HG03066 (cell line): ENCODE data around the gene PCDH15.

Experiments used
- ATAC-seq: cut with Tn5 transposase; IDR thresholded peaks from one replicate; pipeline ENCODE4 v1.9.1; 2021; ENCODE audit warnings: low read depth; ENCODE audit not compliant: unreplicated experiment

The PCDH15 gene

DNA sequence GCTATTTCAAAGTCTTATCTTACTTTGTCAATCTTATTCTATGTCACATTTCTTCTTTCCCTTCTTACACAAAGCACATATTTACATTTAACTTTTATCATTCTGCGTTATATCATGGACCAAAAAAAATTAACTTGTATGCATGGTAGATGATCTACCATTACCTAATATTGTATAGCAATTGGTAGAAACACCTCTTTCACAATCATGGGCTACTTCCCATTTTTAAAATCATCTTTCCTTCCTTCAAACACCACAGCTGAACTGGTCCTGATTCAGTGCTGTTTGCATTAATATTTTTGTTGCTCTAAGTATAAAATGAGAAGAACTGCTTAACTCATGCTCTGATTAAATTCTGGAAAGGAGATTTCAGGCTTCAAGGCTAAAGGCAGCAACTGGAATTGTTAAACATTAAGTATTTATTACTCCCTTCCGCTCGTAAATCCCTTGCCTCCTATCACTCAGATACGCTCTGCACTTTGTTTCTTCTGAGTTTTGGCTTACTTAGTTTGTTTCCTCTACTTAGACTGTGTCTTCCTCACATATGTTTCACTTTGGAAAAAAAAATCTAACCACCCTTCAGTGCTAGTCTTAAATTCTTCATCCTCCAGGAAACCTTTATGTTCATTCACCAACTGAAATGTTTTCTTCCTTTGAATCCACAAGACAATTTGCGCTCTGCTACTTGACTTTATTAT lies 901.4 kb downstream of the PCDH15 start:
- no peak for ATAC-seq

DNA sequence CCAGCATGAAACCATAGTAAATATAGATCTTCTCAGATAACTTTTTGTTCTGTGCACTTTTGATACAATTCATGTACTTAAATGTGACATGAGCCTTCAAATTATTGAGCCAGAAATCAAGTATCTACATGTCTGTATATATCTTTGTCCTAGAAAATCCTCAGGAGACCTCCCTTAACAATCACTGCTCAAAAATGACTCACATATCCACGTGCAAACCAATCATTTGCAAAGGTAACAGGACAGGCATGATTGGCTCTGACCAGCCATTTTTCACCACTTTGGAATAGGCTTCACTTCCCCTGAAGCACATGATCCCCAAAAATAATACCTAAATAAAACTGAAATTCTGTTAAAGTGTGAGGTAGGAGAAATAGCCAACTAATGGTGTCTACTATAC lies 902.5 kb downstream of the PCDH15 start:
- no peak for ATAC-seq

DNA sequence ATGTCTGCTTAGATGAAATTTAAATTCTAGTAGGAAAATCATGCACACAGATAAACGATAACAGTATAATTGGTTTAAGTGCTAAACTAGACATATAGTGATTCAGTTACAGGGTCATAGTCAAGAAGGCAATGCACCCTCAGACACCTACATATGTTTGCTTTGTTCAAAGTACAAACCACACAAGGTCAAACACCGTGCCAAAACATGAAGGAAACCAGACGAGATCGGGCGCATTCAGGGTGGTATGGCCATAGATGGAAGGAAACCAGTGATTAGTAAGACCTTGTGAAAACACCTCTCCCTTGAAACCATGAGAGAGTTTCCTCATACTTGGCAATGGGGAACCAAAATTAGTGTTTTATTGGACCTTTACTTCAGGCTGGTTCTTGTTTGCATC lies 906.9 kb downstream of the PCDH15 start:
- ATAC-seq: no peak

DNA sequence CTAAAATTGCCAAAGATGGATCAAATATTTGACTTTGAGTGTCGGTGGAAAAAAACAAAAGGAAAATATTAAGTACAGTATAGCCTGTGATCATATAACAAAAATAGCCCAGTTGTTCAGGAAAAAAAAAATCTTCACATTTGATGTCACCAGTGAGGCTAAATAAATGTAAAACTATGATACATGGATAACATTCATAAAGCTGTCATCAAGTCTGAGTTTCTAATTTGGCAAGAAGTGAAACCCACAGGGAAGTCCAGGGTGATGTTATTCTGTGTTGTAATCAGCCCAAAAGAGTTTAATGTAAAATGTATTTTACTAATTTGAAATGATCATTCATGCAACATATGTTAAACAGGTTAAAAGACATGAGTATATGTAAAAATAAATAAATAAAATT lies 908.0 kb downstream of the PCDH15 start:
- no peak for ATAC-seq

DNA sequence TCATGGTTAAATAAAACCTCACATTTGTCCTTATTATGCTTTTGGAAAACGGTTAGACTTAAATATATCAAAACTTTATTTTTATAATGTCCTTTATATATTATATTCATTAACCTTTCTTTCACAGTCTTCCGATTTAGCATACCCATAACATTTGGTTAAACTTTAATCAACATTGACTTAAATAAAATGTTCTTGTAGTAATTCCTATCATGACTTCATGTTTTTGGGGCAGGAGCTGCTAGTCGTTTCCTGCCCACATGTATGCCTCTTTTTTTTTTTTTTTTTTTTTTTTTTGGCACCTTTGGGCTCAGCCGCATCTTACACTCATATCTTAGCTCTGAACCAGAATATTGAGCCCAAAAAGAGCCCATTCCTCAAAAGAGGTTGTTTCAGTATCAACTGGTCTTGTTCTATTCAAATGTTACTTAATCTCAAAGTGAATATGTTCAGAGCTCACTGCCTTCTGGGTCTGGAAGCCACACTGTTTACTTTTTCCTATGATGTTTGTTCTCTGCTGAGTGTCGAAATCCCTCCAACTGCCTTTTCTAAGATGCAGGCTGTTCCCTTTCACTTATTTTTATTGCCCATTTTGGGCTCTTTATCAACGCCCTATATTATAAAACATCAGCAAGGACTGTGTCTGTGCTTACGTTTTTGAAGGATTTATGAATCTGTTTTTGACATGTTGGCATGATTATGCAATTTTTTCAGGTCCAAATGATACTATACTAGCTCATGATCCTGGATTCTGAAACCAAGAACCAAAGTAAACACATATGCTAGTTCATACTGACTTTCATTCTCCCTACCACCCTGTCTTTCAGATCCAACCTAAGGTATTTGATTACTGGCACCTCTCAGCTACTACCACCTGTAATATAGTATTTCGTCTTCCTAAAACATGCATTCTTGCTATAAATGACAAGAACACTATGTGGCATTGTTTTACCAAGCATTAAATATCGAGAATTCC lies 914.4 kb downstream of the PCDH15 start:
- no peak for ATAC-seq

DNA sequence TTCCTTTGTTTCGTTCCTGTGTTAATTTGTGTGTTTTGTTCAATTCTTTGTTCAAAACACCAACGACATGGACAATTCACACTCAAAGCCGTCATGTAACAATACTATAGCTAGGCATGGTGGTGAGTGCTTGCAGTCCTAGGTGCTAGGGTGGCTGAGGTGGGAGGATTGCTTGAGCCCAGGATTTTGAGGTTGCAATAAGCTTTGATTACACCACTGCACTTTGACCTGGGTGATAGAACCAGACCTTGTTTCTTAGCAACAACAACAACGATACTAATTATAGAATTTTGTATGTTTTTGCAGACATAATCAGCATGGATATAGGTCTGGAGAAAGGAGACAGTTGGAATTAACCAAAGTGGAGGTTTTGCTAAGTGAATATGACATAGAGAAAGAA lies 936.2 kb downstream of the PCDH15 start:
- no peak for ATAC-seq

DNA sequence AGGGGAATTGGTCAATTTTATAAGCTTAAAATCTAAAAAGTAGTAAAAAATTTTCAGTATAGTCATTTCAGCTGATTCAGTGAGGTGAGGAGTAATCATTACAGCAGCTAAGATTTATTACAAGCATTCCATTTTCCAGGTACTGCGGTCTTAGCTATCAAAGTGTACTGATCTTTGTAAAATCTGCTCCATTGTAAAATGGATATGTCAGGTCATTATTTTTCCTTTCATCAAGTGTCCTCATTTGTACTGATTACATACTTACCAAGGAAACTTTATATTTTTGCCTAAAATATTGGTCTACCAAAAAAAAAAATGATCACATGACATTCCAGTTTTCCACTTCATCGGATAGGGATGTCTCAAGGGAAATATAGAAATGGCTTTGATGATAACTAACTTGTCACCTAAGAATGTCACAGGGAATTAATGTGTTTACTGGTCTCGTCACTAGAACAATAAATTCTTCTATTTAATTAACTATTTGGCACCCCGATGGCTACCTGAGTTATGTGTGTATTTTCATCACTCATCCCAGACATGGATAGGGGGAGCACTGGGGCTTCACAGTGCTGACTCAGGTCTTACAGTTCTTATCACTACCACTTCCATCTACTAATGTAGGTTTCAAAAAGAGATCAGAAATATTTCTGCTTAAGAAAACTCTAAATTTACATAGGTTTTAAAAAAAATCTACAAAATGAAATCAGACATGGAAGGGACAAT lies 948.4 kb downstream of the PCDH15 start:
- ATAC-seq: no peak

DNA sequence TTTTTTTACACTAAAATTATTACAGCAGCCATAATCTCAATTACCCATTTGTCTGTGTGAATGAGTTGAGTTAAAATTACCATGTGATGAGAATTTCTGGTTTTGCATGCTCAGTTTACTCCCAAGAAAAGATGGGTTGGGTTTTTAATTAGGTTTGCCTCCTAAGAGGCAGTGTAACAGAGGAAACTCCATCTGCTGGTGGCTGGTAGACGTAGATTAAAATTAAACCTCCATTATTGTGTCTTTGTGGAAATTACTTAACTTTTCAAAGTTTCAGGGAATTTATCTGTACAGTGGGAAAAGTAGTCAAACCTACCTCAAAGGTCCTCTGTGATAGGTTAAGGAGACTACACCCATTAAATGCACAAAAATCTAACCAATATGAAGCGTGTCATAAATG lies 954.2 kb downstream of the PCDH15 start:
- ATAC-seq: no peak

DNA sequence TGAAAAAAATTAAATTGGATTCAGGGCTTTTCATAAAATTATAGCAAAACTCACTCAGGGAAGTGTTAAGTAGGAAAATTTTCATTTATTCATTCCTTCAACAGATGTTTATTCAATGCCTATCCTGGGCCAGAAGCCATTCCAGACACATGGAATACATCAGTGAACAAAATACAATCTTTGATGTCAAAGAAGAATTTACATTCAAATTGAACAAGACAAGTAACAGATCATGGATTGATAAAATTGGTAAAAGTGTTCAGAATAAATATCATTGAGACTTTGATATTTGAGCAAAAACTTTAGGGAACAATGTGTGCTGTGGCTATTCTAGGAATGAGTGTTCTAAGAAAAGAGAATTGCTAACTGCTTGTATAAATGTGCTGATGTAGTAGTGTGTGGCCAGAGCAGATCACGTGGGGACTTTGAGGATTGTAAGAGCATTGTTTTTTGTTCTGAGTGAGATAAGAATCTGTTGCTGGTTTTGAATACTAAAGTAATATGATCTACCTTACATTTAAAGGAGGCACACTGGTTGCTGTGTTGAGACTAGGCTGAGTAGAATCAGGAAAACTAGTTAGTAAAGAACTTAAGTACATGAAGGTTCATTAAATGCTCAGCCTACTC lies 957.2 kb downstream of the PCDH15 start:
- ATAC-seq: no peak

DNA sequence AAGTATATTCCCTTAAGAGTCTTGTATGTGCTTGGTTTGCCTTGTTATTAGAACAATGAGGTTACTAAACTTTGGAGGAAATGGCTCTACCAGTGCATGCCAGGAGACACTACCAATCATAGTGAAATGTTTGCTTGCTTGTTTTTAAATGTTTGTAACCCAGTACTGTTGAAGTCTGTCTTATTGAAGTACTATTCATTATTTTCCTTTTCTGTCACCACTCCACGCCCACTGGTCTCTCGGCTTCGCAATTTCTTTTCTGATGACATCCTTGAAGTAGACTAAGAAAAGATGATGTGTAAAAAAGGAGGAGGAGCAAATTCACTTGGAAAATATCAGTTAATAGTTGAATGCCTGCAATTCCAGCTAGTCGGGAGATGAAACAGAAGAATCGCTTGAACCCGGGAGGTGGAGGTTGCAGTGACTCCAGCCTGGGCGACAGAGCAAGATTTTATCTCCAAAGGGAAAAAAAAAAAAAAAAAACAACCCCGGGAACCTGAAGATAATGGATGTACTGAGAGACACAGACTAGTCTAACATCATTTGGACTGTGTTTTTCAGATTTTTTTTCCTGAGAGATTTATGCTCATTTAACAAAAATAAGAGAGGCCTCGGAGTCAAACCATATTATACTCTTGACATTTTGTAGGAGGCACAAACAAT lies 959.4 kb downstream of the PCDH15 start:
- no peak for ATAC-seq

DNA sequence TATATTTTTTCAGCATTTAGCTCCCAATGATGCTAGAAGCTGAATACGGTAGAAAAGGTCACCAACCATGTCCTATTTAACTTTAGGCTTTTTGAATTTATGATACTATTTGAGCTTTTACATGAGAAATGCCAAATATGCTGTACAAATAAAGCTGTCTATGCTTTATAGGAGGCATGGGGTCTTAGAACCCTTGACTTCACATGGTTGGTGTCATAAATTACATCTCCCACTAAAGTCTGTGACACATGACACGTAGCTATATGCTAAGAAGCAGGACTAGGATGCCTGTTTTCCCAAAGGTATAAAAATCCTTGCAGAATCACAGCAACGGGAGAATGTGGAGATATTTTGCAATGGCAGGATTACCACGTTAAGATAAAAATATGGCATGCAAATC lies 960.4 kb downstream of the PCDH15 start:
- ATAC-seq: no peak

DNA sequence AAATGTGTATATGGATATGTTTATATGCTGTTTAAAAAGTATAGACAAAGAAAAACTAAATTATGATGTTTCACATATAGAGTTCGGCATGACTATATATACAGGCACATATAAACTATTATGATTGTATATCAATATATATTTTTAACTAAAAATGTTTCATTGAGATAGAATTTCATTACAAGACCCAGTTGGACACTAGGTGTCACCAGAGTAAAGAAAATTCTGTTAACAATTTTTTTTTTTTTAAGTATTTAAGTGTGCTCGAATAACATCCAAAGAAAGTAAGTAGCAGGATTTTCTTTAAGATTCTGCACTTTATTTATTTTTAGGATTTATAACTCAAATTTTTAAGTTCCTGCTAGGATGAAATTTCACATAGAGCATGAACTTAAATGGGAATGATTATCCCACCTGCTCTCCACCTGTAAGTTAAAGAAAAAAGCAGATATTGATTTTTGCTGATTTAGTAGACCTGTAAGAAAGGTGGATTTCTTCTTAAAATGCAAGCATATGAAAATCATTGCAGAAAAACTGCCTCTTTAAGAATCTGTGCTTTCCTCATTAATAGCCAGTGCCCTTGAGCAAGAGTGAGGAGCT lies 961.5 kb downstream of the PCDH15 start:
- no peak for ATAC-seq

DNA sequence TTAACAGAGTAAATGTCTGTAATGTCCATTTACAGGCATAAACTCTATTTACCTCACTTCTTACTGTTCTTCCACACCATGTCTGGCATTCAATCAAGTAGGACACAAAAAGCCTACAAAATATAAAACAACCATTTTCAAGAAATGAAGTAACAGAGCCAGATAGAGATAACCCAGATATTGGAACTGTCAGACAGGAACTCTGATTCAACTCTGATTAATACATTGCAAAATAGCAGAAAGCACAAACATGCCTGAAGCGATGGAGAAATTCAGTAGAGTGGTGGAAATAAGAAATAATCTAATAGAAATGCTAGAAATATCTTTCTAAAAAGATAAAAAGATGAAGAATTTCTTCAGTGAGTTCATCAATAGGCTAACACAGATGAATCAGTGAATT lies 964.4 kb downstream of the PCDH15 start:
- ATAC-seq: no peak

DNA sequence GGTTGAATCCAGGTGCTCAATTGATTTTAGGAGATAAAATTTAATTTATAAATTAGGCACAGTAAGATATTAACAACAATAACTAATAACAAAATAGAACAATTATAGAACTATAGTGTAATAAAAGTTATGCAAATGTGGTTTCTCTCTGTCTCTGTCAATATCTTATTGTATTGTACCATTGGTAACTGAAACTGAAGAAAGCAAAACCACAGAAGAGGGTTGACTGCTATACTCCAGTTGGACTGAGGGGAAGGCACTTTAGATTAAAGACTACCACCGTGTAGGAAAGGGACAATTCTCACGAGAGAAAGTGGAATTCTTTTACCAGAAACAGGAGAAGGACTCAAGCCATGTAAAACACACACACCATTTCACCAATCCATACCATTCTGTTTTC lies 967.1 kb downstream of the PCDH15 start:
- ATAC-seq: no peak

DNA sequence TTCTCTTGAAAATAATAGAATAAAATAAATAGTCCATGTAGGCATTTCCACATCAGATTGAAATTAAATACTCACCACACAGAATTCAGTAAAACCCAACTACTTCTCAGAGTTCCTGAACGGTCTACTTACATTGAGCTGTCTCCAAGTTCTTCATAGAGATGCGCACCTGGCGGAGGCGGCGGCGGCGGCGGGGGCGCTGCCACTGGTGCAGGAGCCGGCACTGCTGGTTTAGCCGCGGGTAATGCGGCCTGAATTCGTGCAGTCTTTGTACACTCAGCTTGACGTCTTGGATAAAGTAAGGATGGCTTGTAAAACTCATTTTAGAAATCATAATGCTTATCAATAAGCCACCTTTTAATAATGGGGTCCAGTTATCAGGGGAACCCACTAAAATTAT lies 973.8 kb downstream of the PCDH15 start:
- no peak for ATAC-seq

DNA sequence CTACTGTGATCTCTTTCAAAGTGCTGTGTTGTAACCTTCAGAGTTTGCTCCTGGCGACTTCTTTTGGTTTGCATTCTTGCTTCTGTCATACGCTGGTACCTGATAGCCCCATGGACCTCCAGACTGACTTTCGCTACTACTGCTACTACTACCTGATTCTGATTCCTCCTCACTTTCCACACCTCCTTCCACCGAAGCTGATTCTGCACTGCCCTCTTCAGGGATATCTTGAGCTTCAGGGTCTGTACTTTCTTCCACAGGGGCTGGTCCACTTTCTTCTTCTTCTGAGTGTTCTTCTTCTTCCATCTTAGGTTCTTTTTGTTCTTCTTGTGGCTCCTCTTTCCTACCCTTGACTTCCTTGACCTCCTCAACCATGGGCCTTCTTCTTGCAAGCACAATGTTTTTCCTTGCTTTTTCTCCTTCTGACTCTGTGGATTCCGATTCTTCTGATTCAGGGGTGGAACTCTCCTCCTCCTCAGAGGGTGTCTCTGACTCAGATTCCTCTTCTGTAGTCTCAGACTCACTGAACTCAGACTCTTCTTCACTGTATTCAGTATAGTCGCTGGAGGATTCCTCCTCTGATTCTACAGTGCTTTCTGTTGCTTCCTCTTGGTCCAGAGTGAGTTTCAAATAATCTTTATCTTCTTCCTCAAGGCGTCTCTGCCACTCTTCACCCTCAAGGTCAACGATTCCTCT lies 992.2 kb downstream of the PCDH15 start:
- ATAC-seq: no peak

DNA sequence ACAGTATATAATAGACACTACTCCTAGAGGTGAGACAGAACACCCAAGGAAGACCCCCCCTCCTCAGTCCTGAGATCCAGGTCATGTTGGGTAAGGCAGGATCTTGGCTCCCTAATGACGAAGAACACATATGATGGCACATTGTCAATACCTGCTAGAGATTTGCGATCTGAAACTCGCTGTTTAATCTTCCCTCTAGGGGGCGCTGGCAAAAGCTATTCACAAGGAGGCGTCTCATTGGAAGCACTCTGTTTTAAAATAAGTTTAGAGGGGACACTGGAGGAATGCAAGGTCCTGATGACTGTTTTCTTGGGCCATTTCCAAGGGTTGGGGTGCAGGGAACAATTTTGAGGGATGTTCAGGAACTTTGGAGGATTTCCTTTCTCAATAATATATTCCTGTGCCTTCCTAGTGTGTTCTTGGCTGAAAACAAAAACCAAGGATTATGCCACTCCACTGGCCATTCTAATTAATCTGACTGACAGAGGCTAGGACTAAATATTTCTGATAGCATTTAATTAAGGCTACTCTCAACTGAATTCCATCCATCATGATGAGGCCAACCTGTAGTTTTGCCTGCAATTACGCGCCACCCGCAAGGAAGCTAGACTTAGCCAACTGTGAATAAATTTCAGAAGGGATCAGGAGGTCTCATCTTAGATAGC lies 1014.7 kb downstream of the PCDH15 start:
- no peak for ATAC-seq

DNA sequence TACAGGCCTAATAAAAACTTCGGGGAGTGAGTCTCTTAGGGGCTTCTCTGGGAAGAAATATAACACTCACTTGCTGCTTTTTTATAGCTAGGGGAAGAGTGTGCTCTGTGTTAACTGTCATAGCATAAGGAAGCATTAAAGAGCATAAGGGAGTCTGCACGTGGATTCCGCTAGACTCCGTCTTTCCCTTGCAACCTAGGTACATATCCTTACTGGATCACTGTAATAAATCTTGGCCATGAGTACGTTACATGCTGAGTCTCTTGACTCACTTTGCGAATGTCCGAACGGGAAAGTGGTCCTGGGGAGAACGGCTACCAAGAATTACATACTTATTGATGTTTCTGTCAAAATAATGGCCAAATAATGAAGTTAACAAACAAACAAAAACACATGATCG lies 1029.3 kb downstream of the PCDH15 start:
- no peak for ATAC-seq

DNA sequence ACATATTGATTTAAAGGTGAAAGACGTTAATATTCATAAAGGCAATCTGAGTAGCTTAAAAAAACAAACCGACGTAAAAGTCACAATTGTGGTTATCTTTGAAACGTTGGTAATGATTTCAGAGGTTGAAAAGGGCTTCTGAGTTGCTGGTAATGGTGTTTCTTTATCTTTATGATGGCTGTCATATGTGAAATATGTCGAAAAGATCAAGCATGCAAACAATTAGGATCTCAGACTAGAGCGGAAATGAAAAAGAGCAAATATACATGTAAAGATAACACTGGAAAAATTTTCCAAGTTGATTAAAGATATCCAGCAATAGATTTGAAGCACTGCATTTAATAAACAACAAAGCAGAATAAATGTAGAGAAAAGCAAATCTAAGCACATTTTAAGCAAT lies 1030.1 kb downstream of the PCDH15 start:
- ATAC-seq: no peak
